Measurements from ENCODE around the gene RNASE7.

DNA sequence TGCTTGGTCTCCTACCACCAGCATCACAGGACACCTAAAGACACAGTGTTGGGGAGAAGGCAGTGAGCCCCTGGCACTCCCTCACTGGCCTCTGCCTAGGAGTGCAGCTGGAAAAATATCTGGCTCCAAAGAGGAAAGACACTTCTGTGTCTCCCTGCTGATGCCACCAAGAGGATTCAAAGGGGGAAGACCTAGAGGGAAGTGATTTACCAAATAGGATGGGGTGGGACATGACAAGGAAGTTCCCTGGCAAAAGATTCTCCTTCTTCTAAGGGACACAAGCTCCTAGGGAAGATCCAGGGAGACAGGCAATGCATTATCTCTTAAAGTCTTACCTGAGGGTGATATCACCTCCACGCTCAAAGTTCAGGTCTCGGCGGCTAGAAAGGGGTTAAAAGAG lies 23.4 kb upstream of the RNASE7 start:
- no peak for TF ChIP-seq POLR2A (IDR thresholded peaks at IDR 0.05)
- TF ChIP-seq, protein P1, sequence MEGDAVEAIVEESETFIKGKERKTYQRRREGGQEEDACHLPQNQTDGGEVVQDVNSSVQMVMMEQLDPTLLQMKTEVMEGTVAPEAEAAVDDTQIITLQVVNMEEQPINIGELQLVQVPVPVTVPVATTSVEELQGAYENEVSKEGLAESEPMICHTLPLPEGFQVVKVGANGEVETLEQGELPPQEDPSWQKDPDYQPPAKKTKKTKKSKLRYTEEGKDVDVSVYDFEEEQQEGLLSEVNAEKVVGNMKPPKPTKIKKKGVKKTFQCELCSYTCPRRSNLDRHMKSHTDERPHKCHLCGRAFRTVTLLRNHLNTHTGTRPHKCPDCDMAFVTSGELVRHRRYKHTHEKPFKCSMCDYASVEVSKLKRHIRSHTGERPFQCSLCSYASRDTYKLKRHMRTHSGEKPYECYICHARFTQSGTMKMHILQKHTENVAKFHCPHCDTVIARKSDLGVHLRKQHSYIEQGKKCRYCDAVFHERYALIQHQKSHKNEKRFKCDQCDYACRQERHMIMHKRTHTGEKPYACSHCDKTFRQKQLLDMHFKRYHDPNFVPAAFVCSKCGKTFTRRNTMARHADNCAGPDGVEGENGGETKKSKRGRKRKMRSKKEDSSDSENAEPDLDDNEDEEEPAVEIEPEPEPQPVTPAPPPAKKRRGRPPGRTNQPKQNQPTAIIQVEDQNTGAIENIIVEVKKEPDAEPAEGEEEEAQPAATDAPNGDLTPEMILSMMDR (IDR thresholded peaks at IDR 0.05) = no peak

All from body of pancreas (tissue), 4 donors.